ENCODE data around the gene GRAMD1A. TPM values are rescaled to one million over a fixed set of nuclear protein-coding genes. Genes with fewer than 3 reads are reported as not detected.

GRAMD1A gene
- total and polyA plus RNA-seq, 2 of the 8 experiments (the other 6 are each of a cell fraction or from before 2014, with no cell fraction given), result 113 to 154 TPM

DNA sequence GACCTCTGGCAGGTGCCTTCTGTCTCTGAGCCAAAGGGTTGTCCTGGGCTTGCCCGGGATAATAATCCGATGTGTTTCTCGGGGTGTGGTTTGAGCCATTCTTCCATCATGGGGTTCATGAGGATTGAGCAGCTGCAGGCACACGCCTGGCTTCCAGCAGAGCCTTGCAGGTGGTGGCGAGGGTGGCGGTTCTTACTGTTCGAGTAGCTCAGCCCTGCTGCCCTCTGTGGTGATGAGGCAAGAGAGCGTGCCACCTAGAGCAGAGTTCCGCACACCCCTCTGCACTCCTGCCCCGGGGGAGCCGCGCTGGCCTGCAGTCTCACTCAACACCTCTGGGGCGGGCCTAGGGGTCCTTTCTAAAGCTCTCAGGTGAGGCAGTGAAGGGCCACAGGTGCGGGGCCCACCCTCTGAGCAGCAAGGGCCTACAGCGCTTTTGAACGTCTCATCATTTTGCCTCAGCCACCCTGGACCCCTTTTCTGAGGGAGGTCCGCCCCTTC is 33.9 kb downstream of the GRAMD1A start (continued):
- TF ChIP-seq, protein P1, sequence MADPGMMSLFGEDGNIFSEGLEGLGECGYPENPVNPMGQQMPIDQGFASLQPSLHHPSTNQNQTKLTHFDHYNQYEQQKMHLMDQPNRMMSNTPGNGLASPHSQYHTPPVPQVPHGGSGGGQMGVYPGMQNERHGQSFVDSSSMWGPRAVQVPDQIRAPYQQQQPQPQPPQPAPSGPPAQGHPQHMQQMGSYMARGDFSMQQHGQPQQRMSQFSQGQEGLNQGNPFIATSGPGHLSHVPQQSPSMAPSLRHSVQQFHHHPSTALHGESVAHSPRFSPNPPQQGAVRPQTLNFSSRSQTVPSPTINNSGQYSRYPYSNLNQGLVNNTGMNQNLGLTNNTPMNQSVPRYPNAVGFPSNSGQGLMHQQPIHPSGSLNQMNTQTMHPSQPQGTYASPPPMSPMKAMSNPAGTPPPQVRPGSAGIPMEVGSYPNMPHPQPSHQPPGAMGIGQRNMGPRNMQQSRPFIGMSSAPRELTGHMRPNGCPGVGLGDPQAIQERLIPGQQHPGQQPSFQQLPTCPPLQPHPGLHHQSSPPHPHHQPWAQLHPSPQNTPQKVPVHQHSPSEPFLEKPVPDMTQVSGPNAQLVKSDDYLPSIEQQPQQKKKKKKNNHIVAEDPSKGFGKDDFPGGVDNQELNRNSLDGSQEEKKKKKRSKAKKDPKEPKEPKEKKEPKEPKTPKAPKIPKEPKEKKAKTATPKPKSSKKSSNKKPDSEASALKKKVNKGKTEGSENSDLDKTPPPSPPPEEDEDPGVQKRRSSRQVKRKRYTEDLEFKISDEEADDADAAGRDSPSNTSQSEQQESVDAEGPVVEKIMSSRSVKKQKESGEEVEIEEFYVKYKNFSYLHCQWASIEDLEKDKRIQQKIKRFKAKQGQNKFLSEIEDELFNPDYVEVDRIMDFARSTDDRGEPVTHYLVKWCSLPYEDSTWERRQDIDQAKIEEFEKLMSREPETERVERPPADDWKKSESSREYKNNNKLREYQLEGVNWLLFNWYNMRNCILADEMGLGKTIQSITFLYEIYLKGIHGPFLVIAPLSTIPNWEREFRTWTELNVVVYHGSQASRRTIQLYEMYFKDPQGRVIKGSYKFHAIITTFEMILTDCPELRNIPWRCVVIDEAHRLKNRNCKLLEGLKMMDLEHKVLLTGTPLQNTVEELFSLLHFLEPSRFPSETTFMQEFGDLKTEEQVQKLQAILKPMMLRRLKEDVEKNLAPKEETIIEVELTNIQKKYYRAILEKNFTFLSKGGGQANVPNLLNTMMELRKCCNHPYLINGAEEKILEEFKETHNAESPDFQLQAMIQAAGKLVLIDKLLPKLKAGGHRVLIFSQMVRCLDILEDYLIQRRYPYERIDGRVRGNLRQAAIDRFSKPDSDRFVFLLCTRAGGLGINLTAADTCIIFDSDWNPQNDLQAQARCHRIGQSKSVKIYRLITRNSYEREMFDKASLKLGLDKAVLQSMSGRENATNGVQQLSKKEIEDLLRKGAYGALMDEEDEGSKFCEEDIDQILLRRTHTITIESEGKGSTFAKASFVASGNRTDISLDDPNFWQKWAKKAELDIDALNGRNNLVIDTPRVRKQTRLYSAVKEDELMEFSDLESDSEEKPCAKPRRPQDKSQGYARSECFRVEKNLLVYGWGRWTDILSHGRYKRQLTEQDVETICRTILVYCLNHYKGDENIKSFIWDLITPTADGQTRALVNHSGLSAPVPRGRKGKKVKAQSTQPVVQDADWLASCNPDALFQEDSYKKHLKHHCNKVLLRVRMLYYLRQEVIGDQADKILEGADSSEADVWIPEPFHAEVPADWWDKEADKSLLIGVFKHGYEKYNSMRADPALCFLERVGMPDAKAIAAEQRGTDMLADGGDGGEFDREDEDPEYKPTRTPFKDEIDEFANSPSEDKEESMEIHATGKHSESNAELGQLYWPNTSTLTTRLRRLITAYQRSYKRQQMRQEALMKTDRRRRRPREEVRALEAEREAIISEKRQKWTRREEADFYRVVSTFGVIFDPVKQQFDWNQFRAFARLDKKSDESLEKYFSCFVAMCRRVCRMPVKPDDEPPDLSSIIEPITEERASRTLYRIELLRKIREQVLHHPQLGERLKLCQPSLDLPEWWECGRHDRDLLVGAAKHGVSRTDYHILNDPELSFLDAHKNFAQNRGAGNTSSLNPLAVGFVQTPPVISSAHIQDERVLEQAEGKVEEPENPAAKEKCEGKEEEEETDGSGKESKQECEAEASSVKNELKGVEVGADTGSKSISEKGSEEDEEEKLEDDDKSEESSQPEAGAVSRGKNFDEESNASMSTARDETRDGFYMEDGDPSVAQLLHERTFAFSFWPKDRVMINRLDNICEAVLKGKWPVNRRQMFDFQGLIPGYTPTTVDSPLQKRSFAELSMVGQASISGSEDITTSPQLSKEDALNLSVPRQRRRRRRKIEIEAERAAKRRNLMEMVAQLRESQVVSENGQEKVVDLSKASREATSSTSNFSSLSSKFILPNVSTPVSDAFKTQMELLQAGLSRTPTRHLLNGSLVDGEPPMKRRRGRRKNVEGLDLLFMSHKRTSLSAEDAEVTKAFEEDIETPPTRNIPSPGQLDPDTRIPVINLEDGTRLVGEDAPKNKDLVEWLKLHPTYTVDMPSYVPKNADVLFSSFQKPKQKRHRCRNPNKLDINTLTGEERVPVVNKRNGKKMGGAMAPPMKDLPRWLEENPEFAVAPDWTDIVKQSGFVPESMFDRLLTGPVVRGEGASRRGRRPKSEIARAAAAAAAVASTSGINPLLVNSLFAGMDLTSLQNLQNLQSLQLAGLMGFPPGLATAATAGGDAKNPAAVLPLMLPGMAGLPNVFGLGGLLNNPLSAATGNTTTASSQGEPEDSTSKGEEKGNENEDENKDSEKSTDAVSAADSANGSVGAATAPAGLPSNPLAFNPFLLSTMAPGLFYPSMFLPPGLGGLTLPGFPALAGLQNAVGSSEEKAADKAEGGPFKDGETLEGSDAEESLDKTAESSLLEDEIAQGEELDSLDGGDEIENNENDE (IDR thresholded peaks at IDR 0.05; ENCODE audit: insufficient replicate concordance, low read length), result no peak
- TF ChIP-seq GTF2F1 (IDR thresholded peaks at IDR 0.05; ENCODE audit: borderline replicate concordance, low read depth, low read length), result no peak
- no peak for TF ChIP-seq POLR2A (IDR thresholded peaks at IDR 0.05; ENCODE audit: control extremely low read depth in 1 of 2, low read depth in 2 of 2, low read length in 2 of 2)

Data from H1 (cell line).